ENCODE results near the gene RAB3D.

DNA sequence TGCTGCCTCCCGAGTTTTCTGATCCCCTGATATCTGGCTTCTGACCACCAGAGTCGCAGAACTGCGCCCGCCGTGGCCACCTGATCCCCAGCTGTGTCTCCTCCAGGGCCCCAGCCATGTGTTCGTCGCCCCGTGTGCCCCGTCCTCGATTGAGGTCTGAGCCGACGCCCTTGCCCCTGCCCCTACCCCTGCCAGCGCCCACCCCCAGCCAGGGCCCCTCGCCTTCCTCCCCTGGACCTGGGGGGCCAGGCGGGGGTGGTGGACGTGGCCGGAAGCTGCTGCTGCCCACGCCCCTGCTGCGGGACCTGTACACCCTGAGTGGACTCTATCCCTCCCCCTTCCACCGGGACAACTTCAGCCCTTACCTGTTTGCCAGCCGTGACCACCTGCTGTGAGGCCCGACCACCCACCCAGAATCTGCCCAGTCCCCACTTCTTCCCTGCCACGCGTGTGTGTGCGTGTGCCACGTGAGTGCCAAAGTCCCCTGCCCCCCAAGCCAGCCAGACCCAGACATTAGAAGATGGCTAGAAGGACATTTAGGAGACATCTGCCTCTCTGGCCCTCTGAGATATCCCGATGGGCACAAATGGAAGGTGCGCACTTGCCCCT, 24.9 kb upstream of the RAB3D start:
- TF ChIP-seq, protein P1, sequence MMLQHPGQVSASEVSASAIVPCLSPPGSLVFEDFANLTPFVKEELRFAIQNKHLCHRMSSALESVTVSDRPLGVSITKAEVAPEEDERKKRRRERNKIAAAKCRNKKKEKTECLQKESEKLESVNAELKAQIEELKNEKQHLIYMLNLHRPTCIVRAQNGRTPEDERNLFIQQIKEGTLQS (IDR thresholded peaks at IDR 0.05), result no peak
- TF ChIP-seq JUND (IDR thresholded peaks at IDR 0.05) (no peak), RAD21 (IDR thresholded peaks at IDR 0.05; ENCODE audit: low read depth) (no peak), EZH2 (IDR thresholded peaks at IDR 0.05) (no peak), POLR2A (IDR thresholded peaks at IDR 0.05; ENCODE audit: borderline replicate concordance, extremely low read depth, insufficient read depth, insufficient read length) (no peak)
- TF ChIP-seq, protein P2, sequence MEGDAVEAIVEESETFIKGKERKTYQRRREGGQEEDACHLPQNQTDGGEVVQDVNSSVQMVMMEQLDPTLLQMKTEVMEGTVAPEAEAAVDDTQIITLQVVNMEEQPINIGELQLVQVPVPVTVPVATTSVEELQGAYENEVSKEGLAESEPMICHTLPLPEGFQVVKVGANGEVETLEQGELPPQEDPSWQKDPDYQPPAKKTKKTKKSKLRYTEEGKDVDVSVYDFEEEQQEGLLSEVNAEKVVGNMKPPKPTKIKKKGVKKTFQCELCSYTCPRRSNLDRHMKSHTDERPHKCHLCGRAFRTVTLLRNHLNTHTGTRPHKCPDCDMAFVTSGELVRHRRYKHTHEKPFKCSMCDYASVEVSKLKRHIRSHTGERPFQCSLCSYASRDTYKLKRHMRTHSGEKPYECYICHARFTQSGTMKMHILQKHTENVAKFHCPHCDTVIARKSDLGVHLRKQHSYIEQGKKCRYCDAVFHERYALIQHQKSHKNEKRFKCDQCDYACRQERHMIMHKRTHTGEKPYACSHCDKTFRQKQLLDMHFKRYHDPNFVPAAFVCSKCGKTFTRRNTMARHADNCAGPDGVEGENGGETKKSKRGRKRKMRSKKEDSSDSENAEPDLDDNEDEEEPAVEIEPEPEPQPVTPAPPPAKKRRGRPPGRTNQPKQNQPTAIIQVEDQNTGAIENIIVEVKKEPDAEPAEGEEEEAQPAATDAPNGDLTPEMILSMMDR (IDR thresholded peaks at IDR 0.05 in 2 of 3, conservative IDR thresholded peaks at IDR 0.05 in 1 of 3; ENCODE audit: borderline replicate concordance in 1 of 3, insufficient read depth in 1 of 3, low read depth in 2 of 3, low read length in 2 of 3), result no peak
- TF ChIP-seq, protein P3, sequence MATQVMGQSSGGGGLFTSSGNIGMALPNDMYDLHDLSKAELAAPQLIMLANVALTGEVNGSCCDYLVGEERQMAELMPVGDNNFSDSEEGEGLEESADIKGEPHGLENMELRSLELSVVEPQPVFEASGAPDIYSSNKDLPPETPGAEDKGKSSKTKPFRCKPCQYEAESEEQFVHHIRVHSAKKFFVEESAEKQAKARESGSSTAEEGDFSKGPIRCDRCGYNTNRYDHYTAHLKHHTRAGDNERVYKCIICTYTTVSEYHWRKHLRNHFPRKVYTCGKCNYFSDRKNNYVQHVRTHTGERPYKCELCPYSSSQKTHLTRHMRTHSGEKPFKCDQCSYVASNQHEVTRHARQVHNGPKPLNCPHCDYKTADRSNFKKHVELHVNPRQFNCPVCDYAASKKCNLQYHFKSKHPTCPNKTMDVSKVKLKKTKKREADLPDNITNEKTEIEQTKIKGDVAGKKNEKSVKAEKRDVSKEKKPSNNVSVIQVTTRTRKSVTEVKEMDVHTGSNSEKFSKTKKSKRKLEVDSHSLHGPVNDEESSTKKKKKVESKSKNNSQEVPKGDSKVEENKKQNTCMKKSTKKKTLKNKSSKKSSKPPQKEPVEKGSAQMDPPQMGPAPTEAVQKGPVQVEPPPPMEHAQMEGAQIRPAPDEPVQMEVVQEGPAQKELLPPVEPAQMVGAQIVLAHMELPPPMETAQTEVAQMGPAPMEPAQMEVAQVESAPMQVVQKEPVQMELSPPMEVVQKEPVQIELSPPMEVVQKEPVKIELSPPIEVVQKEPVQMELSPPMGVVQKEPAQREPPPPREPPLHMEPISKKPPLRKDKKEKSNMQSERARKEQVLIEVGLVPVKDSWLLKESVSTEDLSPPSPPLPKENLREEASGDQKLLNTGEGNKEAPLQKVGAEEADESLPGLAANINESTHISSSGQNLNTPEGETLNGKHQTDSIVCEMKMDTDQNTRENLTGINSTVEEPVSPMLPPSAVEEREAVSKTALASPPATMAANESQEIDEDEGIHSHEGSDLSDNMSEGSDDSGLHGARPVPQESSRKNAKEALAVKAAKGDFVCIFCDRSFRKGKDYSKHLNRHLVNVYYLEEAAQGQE (IDR thresholded peaks at IDR 0.05; ENCODE audit: low read depth), result no peak

Data from HCT116 (cell line).